ENCODE results near the gene SOAT2.

Gene SOAT2

DNA sequence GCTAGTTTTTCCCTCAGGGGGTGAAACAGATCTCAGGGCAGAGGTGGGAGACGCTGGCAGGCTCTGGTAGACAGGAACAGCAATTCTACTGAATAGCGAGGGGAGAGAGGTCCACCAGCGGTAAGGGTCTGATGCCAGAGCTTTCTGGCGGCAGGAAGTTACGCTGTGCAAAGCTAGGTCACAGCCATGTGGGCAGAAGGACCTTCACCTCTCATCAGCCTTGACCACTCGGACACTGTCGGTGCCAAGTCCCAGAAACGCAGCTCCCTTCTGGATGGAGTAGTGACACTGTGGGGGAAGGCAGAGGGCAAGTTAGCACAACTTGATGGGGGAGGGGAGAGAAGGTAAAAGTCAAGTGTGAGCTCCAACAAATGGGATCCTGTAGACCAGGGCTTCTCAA lies 66.9 kb downstream of the SOAT2 start:
- TF ChIP-seq, protein P1, sequence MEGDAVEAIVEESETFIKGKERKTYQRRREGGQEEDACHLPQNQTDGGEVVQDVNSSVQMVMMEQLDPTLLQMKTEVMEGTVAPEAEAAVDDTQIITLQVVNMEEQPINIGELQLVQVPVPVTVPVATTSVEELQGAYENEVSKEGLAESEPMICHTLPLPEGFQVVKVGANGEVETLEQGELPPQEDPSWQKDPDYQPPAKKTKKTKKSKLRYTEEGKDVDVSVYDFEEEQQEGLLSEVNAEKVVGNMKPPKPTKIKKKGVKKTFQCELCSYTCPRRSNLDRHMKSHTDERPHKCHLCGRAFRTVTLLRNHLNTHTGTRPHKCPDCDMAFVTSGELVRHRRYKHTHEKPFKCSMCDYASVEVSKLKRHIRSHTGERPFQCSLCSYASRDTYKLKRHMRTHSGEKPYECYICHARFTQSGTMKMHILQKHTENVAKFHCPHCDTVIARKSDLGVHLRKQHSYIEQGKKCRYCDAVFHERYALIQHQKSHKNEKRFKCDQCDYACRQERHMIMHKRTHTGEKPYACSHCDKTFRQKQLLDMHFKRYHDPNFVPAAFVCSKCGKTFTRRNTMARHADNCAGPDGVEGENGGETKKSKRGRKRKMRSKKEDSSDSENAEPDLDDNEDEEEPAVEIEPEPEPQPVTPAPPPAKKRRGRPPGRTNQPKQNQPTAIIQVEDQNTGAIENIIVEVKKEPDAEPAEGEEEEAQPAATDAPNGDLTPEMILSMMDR (IDR thresholded peaks at IDR 0.05; ENCODE audit: low read depth, low read length, missing control alignments) = no peak
- no peak for DNase-seq (ENCODE audit: low read depth)
- no peak overlapping the region for H3K4me3 ChIP-seq (ENCODE audit: low read depth, low read length)

DNA sequence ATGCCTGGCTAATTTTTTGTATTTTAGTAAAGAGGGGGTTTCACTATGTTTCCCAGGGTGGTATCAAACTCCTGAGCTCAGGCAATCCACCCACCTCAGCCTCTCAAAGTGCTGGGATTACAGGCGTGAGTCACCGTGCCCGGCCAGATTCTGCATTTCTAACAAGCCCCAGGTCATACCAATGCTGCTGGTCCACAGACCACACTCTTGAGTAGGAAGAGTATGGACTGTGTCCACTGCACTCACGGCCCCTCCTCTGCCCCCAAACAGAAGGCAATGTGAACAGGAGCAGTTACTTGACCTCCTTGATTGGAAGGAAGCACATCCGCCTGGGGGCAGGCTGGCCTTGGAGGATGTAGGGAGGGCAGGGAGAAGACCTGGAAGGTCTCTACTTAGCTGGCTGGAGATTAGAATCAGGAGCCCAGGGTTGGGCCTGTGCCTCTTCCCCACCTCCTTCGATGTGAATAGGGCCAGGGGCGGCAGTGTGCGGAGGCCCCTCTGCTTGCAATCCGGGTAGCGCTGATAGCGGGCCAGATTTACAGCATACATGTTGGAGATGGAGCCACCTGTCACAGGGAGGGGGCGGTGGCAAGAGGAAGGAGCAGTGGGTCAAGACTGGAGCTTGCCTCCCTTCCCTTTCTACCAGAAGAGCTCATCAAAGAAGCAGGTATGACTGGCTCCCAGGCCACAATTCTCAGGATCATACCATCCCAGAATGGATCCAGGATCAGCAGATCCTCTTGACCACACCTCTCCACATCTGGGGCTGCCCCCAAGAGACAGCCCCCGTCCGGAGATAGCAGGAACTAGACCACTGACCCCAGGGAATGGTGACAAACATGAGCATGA lies 67.8 kb downstream of the SOAT2 start:
- H3K4me3 ChIP-seq (ENCODE audit: low read depth, low read length) = no peak overlapping the region
- TF ChIP-seq, protein P1 (IDR thresholded peaks at IDR 0.05; ENCODE audit: low read depth, low read length, missing control alignments) = no peak
- DNase-seq (ENCODE audit: low read depth) = no peak

DNA sequence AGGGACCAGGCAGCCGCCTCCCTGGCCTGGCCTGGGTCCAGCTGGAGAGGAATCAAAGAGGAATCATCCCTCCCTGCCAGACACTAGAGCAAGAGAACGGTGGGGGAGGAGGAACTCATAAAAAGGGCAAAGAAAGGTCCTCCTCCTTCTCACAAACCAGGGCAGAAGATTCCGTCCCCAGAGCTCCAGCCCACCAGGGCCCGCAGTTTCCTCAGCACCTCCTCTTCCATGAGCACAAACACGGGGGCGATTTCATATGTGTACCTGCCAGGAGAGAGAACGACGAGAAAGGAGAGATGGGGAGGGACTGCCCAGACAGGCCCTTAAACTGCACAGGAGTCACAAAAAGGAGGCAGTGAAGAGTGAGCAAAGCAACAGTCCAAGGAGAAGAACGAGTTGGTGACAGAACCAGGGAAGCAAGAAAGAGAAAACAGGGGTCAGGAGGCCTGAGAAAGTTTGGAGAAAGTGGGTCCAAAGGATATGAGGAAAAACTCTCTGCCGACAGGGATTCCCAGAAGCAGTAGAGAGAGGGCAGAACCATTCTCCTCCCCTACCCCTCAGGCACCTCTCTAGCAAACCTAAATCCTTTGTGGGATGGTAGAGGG lies 68.5 kb downstream of the SOAT2 start:
- H3K4me3 ChIP-seq (ENCODE audit: low read depth, low read length) = no peak overlapping the region
- DNase-seq (ENCODE audit: low read depth) = no peak
- TF ChIP-seq, protein P1 (IDR thresholded peaks at IDR 0.05; ENCODE audit: low read depth, low read length, missing control alignments) = no peak

DNA sequence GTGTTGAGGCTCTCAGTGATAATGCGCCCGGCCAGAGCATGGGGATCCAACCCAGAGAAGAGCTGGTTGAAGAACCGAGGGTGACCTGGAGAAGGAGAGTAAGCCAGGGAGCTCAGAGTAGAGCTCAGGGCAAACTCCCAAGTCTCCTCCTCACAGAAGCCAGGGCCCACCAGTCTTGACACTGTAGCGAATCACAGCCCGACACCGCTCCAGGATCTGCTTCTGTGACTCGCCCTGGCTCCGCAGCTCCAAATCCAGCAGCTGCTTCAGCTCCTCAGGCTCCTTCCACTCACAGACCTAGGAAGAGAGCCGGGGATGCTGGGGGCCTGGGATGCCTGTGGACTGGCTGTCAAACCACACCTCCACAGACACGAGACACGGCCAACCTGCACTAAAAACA lies 69.1 kb downstream of the SOAT2 start:
- TF ChIP-seq, protein P1 (IDR thresholded peaks at IDR 0.05; ENCODE audit: low read depth, low read length, missing control alignments) = no peak
- no peak overlapping the region for H3K4me3 ChIP-seq (ENCODE audit: low read depth, low read length)
- DNase-seq (ENCODE audit: low read depth) = no peak

DNA sequence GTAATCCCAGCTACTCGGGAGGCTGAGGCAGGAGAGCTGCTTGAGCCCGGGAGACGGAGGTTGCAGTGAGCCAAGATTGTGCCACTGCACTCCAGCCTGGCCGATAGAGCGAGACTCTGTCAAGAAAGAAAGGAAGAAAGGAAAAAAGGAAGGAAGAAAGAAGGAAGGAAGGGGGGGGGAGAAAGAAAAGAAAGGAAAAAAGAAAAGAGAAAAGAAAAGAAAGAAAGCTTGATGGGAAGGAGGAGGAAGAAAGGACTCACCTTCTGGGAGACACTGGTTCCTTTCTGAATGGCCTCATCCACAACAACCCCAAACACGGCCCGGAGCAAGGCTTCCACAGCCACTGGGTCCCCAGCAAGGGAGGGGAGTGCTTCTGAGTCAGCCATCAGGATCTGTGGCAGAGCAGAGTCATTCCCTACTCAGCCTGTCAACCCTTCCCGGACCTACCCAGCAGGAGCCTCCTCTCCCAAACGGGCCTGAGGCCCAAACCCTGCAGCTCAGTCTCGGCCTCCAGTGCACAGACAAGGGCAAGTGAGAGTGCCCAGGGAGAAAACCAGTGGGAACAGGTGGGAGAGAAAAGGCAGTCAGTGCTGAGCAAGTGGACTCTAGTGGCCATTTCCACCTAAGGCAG lies 69.9 kb downstream of the SOAT2 start:
- TF ChIP-seq, protein P1 (IDR thresholded peaks at IDR 0.05; ENCODE audit: low read depth, low read length, missing control alignments) = no peak
- H3K4me3 ChIP-seq (ENCODE audit: low read depth, low read length) = no peak overlapping the region
- DNase-seq (ENCODE audit: low read depth) = no peak

Measured in GM12864 (cell line).